Stimulated activated naive CD8-positive, alpha-beta T cell treated with anti-CD3 and anti-CD28 coated beads, Interleukin-15, Interleukin-2, amounts not matched to agents 100 U/mL and 50 U/mL, for 24 hours (primary cell): Measurements from ENCODE around the gene PLRG1.

Experiments used
- ATAC-seq: fragments of 150-1000 bp; cut with Tn5 transposase; one replicate; pipeline ENCODE4 v1.10.0; 2021
- DNase-seq: peaks from one replicate; pipeline ENCODE4 v3.0.0; 2021

PLRG1 gene

DNA sequence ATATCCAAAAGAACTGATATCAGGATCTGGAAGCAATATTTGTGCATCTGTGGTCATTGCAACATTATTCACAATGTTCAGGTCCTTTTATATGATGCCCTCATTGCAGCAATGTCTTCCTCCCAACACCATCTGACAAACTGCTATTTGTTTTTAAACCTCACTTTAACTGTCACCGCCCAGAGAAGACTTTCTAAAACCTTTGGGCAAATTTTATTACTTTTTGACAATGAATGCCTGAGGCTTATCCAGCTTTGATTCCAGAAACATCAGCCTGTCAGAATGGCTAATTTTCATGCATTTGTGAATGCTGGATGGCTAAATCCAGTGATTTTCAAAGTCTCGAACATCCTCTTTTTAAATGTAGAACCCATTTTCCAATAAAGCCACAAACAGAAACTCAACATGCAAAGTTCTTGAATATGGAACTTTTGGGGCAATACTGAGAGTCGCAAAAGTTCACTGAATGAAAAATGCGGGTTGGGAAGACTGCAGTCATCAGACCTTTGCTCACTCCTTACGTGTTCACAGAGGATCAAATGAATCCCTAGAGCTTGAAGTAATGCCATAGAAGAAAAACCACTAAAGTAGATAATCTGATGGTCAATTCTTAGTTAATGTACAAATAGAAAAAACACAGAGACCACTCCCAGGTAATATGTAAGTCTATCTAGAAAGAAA, 23.1 kb upstream of the PLRG1 start:
- DNase-seq (no peak), ATAC-seq (no peak)

DNA sequence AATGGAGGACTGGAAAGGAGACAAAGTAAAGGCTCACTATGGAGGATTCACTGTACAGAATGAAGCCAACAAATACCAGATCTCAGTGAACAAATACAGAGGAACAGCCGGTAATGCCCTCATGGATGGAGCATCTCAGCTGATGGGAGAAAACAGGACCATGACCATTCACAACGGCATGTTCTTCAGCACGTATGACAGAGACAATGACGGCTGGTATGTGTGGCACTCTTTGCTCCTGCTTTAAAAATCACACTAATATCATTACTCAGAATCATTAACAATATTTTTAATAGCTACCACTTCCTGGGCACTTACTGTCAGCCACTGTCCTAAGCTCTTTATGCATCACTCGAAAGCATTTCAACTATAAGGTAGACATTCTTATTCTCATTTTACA, 19.4 kb upstream of the PLRG1 start:
- DNase-seq (no peak), ATAC-seq (no peak)

DNA sequence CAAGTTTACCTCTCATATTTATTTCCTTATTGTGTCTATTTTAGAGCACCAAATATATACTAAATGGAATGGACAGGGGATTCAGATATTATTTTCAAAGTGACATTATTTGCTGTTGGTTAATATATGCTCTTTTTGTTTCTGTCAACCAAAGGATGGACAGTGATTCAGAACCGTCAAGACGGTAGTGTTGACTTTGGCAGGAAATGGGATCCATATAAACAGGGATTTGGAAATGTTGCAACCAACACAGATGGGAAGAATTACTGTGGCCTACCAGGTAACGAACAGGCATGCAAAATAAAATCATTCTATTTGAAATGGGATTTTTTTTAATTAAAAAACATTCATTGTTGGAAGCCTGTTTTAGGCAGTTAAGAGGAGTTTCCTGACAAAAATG, 18.8 kb upstream of the PLRG1 start:
- ATAC-seq (no peak), DNase-seq (no peak)

- DNase-seq, result no peak
- no peak for ATAC-seq
Observed at GRCh38 chr4:154566639-154567204, 16.5 kb upstream of the PLRG1 start.

GRCh38 chr4:154565704-154566103, 15.5 kb upstream of the PLRG1 start:
- DNase-seq, result no peak
- ATAC-seq, result no peak

- DNase-seq (no peak), ATAC-seq (no peak)
Observed at GRCh38 chr4:154564311-154564710, 14.1 kb upstream of the PLRG1 start.

DNA sequence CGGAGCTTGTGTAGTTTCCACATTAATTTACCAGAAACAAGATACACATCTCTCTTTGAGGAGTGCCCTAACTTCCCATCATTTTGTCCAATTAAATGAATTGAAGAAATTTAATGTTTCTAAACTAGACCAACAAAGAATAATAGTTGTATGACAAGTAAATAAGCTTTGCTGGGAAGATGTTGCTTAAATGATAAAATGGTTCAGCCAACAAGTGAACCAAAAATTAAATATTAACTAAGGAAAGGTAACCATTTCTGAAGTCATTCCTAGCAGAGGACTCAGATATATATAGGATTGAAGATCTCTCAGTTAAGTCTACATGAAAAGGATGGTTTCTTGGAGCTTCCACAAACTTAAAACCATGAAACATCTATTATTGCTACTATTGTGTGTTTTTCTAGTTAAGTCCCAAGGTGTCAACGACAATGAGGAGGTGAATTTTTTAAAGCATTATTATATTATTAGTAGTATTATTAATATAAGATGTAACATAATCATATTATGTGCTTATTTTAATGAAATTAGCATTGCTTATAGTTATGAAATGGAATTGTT, 12.6 kb upstream of the PLRG1 start, which contains the start of gene FGB:
TSS of gene FGB (plus strand) at position 315 of the 558 bp plus-strand sequence. CDS start at position 323, 8 bp downstream.
- ATAC-seq, result no peak
- no peak for DNase-seq

DNA sequence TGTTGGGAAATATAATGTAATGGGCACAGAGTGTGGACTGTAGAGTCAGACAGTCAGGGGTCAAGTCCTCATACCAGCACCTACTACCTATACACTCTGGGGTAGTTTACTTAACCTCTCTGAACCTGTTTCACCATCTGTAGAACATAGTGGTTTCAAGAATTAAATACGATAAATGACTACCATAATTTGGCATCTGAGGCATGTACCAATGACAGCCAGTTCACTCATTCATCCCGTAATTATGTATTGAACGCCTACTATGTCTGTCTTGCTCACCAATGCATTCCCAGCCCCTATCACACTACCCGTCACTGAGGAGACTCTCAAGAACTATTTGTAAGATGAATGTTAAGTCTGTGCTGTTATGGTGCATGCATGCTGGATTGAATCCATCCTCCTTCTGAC, 10.6 kb upstream of the PLRG1 start:
- ATAC-seq (no peak), DNase-seq (no peak)

- DNase-seq, result no peak
- ATAC-seq, result no peak
Observed at GRCh38 chr4:154560419-154560801, 10.2 kb upstream of the PLRG1 start.

GRCh38 chr4:154559494-154560418, 9.6 kb upstream of the PLRG1 start:
- ATAC-seq, result peak; percentile 40
- DNase-seq, result no peak

- ATAC-seq (no peak), DNase-seq (no peak)
Observed at GRCh38 chr4:154559141-154559493, 8.9 kb upstream of the PLRG1 start.

- no peak for ATAC-seq
- DNase-seq, result peak; percentile 67
Observed at GRCh38 chr4:154551872-154552686, 1.9 kb upstream of the PLRG1 start.

DNA sequence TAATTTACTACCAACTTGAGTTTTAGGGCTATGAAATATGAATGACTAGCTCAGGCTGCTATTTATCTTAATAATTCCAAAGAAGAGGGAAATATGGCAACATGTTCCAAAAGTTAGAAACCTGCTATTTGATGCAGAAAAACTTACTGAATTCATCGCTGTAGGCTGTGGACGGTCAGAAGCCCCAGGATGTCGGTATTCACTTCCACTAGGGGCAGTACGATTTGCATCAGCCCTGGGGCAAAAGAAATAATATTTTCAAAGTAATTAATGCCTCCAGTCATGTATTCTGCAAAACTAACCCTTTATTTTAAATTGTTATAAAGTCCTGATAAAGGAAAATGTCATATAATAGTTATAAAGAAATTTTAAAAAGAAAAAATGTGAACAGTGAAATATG, 4.5 kb downstream of the PLRG1 start:
- ATAC-seq, result no peak
- DNase-seq, result no peak

GRCh38 chr4:154542271-154542879, 7.8 kb downstream of the PLRG1 start:
- DNase-seq, result no peak
- ATAC-seq, result no peak

DNA sequence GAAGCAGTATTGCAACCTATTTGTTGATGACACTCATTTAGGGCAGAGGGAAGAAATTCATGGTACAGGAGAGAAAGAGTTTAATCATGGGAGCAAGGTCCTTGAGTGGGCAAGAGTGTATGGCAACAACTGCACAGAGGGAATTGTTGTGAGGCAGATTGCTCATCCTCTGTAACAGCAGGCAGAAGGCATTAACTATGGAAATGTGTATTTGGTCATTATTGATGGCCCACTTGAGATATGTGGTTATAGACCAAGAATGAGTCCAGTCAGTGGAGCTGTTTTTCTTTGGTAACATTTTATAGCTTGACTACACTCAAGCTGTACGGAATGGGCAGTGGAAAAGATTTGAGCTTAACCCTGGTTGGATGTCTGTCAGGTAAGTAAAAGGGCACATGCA, 15.9 kb downstream of the PLRG1 start:
- ATAC-seq (no peak), DNase-seq (no peak)

- DNase-seq, result no peak
- ATAC-seq, result no peak
Observed at GRCh38 chr4:154529728-154530519, 20.3 kb downstream of the PLRG1 start.

GRCh38 chr4:154528869-154529268, 21.3 kb downstream of the PLRG1 start:
- no peak for ATAC-seq
- DNase-seq, result no peak

DNA sequence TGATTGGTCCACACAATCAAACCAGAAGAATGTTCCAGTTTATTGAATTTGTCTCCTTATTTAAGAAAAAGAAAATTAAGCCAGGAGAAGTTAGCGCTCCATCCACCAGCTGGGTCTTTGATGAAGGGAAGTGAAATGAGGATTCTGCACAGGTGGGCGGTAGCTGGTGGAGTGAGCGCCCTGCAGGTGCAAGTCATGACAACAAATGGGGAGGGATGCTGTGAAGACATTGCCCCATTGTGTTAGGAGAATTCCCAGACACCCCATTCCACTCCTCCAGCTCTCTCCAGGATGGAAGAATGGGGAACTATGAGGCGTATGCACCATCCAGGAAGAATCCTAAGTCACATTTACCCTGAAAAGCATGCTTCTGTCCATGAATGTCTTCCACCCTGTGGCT, 22.9 kb downstream of the PLRG1 start:
- DNase-seq, result no peak
- no peak for ATAC-seq

GRCh38 chr4:154526151-154526550, 24.0 kb downstream of the PLRG1 start:
- no peak for ATAC-seq
- DNase-seq, result no peak

DNA sequence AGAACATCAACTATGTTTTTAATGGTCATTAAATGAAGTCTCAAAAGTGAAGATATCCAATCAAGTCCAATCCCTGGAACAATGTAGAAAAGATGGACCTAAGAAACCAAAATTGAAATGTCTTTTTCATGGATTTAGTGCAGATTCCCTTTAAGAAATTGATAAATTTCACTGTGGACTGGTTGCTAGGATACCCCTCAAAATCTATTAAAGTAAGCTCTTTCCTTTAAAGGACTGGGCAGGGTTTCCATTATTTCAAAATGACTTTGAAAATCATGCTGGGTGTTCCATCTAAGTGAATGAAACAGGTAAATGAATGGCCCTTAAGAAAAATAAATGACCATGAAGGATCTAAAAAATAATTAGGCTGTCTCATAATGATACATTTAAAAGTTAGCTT, 28.6 kb downstream of the PLRG1 start:
- ATAC-seq (no peak), DNase-seq (no peak)

DNA sequence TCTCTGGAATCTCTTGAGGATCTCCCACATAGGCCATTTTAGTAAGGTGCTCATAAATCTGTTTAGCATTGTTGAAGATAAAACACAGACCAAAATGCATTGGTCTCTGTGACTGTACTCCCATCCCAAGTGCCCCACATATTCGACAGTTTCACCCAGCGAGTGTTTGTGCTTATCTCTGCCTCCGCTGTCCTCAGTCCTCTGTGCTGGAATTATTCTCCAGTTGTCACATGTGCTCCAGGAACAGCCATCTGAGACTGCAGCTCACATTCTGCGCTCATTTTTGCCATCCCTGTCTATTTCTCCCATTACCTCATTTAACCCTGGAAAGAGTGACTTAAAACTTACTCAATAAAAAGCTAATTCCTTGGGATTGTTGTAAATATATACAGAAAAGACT, 31.0 kb downstream of the PLRG1 start:
- DNase-seq, result no peak
- ATAC-seq, result no peak
